ENCODE data around the gene PCDHA7.

DNA sequence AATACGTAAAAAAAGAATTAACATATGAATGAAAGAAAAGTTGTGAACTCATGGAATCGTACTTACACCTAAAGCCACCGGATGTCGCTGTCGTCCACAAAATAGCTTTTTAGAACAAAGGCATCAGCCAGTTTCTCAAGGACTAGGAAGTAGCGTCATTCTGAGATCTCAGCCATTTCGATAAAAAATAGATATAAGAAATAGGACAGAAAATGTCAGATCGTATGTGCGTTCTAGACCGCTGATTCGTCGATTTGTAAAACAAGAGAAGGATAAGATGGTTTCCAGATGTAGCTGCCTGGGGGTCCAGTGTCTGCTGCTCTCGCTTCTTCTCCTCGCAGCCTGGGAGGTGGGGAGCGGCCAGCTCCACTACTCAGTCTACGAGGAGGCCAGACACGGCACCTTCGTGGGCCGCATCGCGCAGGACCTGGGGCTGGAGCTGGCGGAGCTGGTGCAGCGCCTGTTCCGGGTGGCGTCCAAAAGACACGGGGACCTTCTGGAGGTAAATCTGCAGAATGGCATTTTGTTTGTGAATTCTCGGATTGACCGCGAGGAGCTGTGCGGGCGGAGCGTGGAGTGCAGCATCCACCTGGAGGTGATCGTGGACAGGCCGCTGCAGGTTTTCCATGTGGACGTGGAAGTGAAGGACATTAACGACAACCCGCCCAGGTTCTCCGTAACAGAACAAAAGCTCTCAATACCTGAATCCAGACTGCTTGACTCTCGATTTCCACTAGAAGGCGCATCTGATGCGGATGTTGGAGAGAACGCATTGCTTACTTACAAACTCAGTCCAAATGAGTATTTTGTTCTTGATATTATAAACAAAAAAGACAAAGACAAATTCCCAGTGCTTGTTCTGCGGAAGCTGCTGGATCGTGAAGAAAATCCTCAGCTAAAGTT lies 22.0 kb downstream of the PCDHA7 start, which contains the start of gene PCDHA10:
- TF ChIP-seq, protein P1, sequence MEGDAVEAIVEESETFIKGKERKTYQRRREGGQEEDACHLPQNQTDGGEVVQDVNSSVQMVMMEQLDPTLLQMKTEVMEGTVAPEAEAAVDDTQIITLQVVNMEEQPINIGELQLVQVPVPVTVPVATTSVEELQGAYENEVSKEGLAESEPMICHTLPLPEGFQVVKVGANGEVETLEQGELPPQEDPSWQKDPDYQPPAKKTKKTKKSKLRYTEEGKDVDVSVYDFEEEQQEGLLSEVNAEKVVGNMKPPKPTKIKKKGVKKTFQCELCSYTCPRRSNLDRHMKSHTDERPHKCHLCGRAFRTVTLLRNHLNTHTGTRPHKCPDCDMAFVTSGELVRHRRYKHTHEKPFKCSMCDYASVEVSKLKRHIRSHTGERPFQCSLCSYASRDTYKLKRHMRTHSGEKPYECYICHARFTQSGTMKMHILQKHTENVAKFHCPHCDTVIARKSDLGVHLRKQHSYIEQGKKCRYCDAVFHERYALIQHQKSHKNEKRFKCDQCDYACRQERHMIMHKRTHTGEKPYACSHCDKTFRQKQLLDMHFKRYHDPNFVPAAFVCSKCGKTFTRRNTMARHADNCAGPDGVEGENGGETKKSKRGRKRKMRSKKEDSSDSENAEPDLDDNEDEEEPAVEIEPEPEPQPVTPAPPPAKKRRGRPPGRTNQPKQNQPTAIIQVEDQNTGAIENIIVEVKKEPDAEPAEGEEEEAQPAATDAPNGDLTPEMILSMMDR (IDR thresholded peaks at IDR 0.05) = peak; percentile 62
- no peak for TF ChIP-seq ZFX (IDR thresholded peaks at IDR 0.05; ENCODE audit: borderline replicate concordance)
